ENCODE results near the gene GNA15. TPM values are rescaled to one million over a fixed set of nuclear protein-coding genes. Genes with fewer than 3 reads are reported as not detected.

Gene GNA15
- total and polyA plus RNA-seq, 2 donors (not counting 3 experiments of a cell fraction or from before 2014, with no cell fraction given) = 0.17 TPM; not detected in 1

DNA sequence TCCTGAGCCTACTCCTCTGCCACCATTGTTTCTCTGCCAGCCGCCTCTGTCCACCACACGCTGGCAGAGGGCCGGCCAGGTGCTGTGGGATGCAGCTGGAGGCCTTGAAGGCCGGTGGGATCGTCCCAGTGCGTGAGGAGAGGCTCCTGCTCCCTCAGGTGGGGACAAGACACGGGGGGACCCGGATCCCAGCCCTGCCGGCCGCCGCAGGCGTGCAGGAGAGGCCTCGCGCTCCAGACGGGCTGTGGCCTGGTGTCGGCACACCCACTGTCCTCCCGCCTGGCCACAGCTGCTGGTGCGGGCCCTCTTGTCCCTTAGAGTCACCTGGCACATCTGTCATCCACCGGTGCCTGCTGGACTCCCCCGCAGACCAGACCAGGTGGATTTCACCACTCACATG lies 18.1 kb upstream of the GNA15 start:
- intact Hi-C loops (cut with micrococcal nuclease) = no loop called here
- CTCF ChIA-PET = interaction anchor here (1.4 to 1.7 kb wide), 3 partner anchors 8 to 13 kb away, joined by 3 to 8 read pairs (median 6); no protein-coding TSS in a partner anchor
- FAIRE-seq = no peak

DNA sequence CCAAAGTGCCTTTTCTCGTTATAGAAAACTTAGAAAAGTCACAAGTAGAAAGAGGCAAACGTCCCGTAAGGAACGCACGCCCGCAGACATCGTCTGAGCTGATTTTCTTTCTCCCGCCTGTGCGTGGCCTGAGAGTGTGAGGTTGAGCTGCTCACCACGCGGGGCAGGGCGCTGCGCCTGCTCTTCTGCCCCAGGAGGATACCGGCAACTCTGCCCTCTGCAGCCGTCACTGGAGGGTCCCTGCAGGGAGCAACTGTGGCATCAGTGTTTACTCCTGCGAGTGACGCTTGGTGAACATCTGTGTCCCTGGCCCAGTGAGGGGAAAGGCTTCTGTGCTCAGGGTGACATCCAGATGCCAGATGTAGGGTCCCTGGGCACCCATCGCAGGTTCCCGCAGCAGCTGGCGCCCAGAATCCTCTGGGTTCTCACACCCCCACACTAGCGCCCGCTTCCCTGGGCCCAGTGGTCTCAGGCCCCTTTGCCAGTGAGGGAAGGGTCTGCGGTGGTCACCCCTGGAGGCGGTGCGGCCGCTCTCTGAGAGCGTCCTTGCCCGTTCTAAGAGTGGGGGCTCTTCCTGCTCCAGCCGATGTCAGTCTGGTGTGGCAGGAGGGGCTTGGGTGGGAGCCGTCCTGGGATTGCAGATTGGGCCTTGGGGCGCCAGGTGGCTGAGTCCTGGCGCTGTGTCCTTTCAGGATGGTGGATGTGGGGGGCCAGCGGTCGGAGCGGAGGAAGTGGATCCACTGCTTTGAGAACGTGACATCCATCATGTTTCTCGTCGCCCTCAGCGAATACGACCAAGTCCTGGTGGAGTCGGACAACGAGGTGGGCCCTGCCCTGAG lies 17.4 kb upstream of the GNA15 start:
- no TSS peak for BruUV-seq (replicated peaks)
- Histone ChIP-seq H3K9me3 (replicated peaks; ENCODE audit: control insufficient read depth, insufficient read depth, low read length) (no peaks in the 10 kb centered on the region), H3K27ac (ENCODE audit: insufficient read depth, low read depth, low read length) (no peak overlapping the region), H3K79me2 (ENCODE audit: control insufficient read depth, insufficient read depth, low read length) (no peaks in the 10 kb centered on the region), H4K20me1 (replicated peaks; ENCODE audit: control insufficient read depth, extremely low read depth, insufficient read depth, low read length) (no peaks in the 10 kb centered on the region), H3K4me2 (ENCODE audit: insufficient read depth, low read length) (no peak overlapping the region), H3K36me3 (ENCODE audit: control insufficient read depth in 2 of 2, extremely low read depth in 1 of 2, insufficient read depth in 2 of 2, low read length in 2 of 2) (peaks cover 0 to 28% of the 10 kb centered on the region in 2 experiments), H3K9ac (replicated peaks; ENCODE audit: extremely low read depth, insufficient read depth, low read length) (no peak overlapping the region), H3K9me1 (replicated peaks; ENCODE audit: control insufficient read depth, extremely low read depth, insufficient read depth, low read length) (no peaks in the 10 kb centered on the region), H3K27me3 (ENCODE audit: control insufficient read depth in 2 of 2, insufficient read depth in 2 of 2, low read length in 2 of 2) (no peaks in the 10 kb centered on the region), H3K4me3 (replicated peaks in 1 of 3; ENCODE audit: insufficient read depth in 1 of 3, low read depth in 1 of 3, low read length in 3 of 3) (no peak overlapping the region), H2AFZ (ENCODE audit: low read depth, low read length) (no peak overlapping the region), H3K4me1 (ENCODE audit: control insufficient read depth, extremely low read depth, insufficient read depth, low read length) (no peaks in the 10 kb centered on the region)
- FAIRE-seq (no peak), DNase-seq (ENCODE audit: low read depth, low spot score) (no peak)
- TF ChIP-seq EZH2 (IDR thresholded peaks at IDR 0.05; ENCODE audit: borderline replicate concordance, low read depth, low read length, severe bottlenecking) = no peak
- TF ChIP-seq POLR2A (IDR thresholded peaks at IDR 0.05; ENCODE audit: low read depth, low read length) = no peak
- TF ChIP-seq, protein P1, sequence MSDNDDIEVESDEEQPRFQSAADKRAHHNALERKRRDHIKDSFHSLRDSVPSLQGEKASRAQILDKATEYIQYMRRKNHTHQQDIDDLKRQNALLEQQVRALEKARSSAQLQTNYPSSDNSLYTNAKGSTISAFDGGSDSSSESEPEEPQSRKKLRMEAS (IDR thresholded peaks at IDR 0.05; ENCODE audit: insufficient read depth, insufficient read length) = no peak
- no peak for TF ChIP-seq JUN (IDR thresholded peaks at IDR 0.05; ENCODE audit: borderline replicate concordance, insufficient read depth, insufficient read length, low read depth)
- TF ChIP-seq, protein P2, sequence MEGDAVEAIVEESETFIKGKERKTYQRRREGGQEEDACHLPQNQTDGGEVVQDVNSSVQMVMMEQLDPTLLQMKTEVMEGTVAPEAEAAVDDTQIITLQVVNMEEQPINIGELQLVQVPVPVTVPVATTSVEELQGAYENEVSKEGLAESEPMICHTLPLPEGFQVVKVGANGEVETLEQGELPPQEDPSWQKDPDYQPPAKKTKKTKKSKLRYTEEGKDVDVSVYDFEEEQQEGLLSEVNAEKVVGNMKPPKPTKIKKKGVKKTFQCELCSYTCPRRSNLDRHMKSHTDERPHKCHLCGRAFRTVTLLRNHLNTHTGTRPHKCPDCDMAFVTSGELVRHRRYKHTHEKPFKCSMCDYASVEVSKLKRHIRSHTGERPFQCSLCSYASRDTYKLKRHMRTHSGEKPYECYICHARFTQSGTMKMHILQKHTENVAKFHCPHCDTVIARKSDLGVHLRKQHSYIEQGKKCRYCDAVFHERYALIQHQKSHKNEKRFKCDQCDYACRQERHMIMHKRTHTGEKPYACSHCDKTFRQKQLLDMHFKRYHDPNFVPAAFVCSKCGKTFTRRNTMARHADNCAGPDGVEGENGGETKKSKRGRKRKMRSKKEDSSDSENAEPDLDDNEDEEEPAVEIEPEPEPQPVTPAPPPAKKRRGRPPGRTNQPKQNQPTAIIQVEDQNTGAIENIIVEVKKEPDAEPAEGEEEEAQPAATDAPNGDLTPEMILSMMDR (IDR thresholded peaks at IDR 0.05; ENCODE audit: extremely low read depth in 1 of 2, insufficient read depth in 1 of 2, low read depth in 1 of 2, low read length in 2 of 2) = no peak
- no peak for TF ChIP-seq MYC (IDR thresholded peaks at IDR 0.05; ENCODE audit: low read depth, low read length)
- no peak for TF ChIP-seq POLR2AphosphoS5 (IDR thresholded peaks at IDR 0.05; ENCODE audit: insufficient read depth, low read depth, low read length)
- TF ChIP-seq FOS (IDR thresholded peaks at IDR 0.05; ENCODE audit: borderline replicate concordance, insufficient read depth, low read length) = no peak
- no peak for TF ChIP-seq GATA2 (IDR thresholded peaks at IDR 0.05; ENCODE audit: insufficient read depth, insufficient read length, low read depth, low read length)
- intact Hi-C loops (cut with micrococcal nuclease) (no loop called here), dilution Hi-C loops (cut with MboI; ENCODE audit: extremely low pct_ligation_motif_present, low sequenced_read_pairs) (no loop called here)
- POLR2A ChIA-PET = no interaction called here
- CTCF ChIA-PET = interaction anchor here (1.4 to 1.7 kb wide), 2 partner anchors 8 to 14 kb away, joined by 3 to 6 read pairs; no protein-coding TSS in a partner anchor

More for the DNA sequence above, 18.1 kb upstream of the GNA15 start:
- Histone ChIP-seq H3K4me2 (ENCODE audit: insufficient read depth, low read length) (no peak overlapping the region), H3K9ac (replicated peaks; ENCODE audit: extremely low read depth, insufficient read depth, low read length) (no peak overlapping the region), H3K9me1 (replicated peaks; ENCODE audit: control insufficient read depth, extremely low read depth, insufficient read depth, low read length) (no peaks in the 10 kb centered on the region), H3K36me3 (ENCODE audit: control insufficient read depth in 2 of 2, extremely low read depth in 1 of 2, insufficient read depth in 2 of 2, low read length in 2 of 2) (peaks cover 0 to 33% of the 10 kb centered on the region in 2 experiments), H3K9me3 (replicated peaks; ENCODE audit: control insufficient read depth, insufficient read depth, low read length) (no peaks in the 10 kb centered on the region), H3K27me3 (ENCODE audit: control insufficient read depth in 2 of 2, insufficient read depth in 2 of 2, low read length in 2 of 2) (no peaks in the 10 kb centered on the region), H4K20me1 (replicated peaks; ENCODE audit: control insufficient read depth, extremely low read depth, insufficient read depth, low read length) (no peaks in the 10 kb centered on the region), H2AFZ (ENCODE audit: low read depth, low read length) (no peak overlapping the region), H3K4me3 (replicated peaks in 1 of 3; ENCODE audit: insufficient read depth in 1 of 3, low read depth in 1 of 3, low read length in 3 of 3) (no peak overlapping the region), H3K79me2 (ENCODE audit: control insufficient read depth, insufficient read depth, low read length) (peaks cover 5% of the 10 kb centered on the region), H3K4me1 (ENCODE audit: control insufficient read depth, extremely low read depth, insufficient read depth, low read length) (no peaks in the 10 kb centered on the region), H3K27ac (ENCODE audit: insufficient read depth, low read depth, low read length) (no peak overlapping the region)
- POLR2A ChIA-PET = no interaction called here
- no TSS peak for BruUV-seq (replicated peaks)
- TF ChIP-seq POLR2AphosphoS5 (IDR thresholded peaks at IDR 0.05; ENCODE audit: insufficient read depth, low read depth, low read length) (no peak), FOS (IDR thresholded peaks at IDR 0.05; ENCODE audit: borderline replicate concordance, insufficient read depth, low read length) (no peak), GATA2 (IDR thresholded peaks at IDR 0.05; ENCODE audit: insufficient read depth, insufficient read length, low read depth, low read length) (no peak), MYC (IDR thresholded peaks at IDR 0.05; ENCODE audit: low read depth, low read length) (no peak)
- TF ChIP-seq, protein P1 (IDR thresholded peaks at IDR 0.05; ENCODE audit: insufficient read depth, insufficient read length) = no peak
- DNase-seq (ENCODE audit: low read depth, low spot score) = no peak
- dilution Hi-C loops (cut with MboI; ENCODE audit: extremely low pct_ligation_motif_present, low sequenced_read_pairs) = no loop called here

Measured in endothelial cell of umbilical vein (primary cell).